Choroid plexus epithelial cell (primary cell): Measurements from ENCODE around the gene EXOG.

Experiments used
- DNase-seq: peaks from one replicate; pipeline ENCODE4 v3.0.0-alpha.2; 2010; ENCODE audit warnings: low read depth
- H3K4me3 ChIP-seq: 2 replicates; pipeline ENCODE4 v1.5.1; 2011; ENCODE audit warnings: low read depth, mild to moderate bottlenecking, control low read depth, low read length, moderate library complexity
- CTCF ChIP-seq: conservative IDR thresholded peaks from 2 replicates; pipeline ENCODE4 v1.5.1; 2011; ENCODE audit warnings: low read depth, mild to moderate bottlenecking, control low read depth, inconsistent platforms, low read length, moderate library complexity

The EXOG gene

GRCh38 chr3:38560996-38561717 lies 65.0 kb downstream of the EXOG start:
- no peak for DNase-seq
- no peak overlapping the region for H3K4me3 ChIP-seq
- TF ChIP-seq CTCF, result no peak

- no peak overlapping the region for H3K4me3 ChIP-seq
- no peak for DNase-seq
- no peak for TF ChIP-seq CTCF
Observed at GRCh38 chr3:38561746-38562466, 65.8 kb downstream of the EXOG start.

- no peak for DNase-seq
- TF ChIP-seq CTCF, result no peak
- no peak overlapping the region for H3K4me3 ChIP-seq
Observed at GRCh38 chr3:38562467-38562925, 66.4 kb downstream of the EXOG start.

- DNase-seq, result no peak
- TF ChIP-seq CTCF, result no peak
- H3K4me3 ChIP-seq, result no peak overlapping the region
Observed at GRCh38 chr3:38563070-38563885, 67.1 kb downstream of the EXOG start.

- no peak for TF ChIP-seq CTCF
- no peak overlapping the region for H3K4me3 ChIP-seq
- DNase-seq, result no peak
Observed at GRCh38 chr3:38563886-38564270, 67.7 kb downstream of the EXOG start.

- TF ChIP-seq CTCF, result no peak
- no peak overlapping the region for H3K4me3 ChIP-seq
- no peak for DNase-seq
Observed at GRCh38 chr3:38564631-38565338, 68.6 kb downstream of the EXOG start.
